ENCODE data around the gene EIF5. TPM values are rescaled to one million over a fixed set of nuclear protein-coding genes. Genes with fewer than 3 reads are reported as not detected.
A peak's percentile ranks its signal among the peaks of the same experiment; 100 is the strongest.

Gene EIF5
- total RNA-seq, 1 donor from 2014 or later: 483 TPM

DNA sequence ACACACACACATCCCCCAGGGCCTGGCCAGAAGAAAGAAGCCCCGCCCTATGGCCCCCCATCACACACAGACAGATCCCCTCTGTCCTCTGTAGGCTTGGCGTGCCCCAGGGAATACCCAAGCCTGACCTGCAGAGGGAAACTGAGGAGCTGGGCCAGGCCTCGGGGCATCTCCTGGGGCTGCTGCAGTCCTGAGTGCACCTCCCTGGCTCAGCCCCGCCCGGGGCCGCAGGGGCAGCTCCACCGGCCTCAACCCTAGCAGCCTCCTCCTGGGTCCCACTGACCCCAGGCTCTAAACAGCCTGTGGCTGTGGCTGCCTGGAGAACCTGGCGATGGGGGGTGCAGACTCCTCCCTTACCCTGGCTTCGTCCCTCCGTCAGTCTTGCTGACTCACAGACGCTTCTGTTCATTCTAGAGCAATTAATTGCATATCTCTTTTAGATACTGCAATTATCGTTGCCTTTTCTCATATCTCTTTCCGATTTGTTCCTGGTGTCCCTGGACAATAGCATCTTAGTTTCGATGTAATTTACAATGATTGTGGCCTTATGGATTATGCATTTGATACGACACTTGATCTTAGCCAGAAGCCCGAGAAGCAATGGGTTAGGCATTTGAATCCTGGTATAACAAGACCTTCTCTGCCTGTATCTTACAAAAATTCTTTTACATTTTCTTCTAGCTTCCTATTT, 45.8 kb upstream of the EIF5 start:
- Mint-ChIP-seq H3K36me3 (ENCODE audit: low read depth) (no peaks in the 10 kb centered on the region), H3K4me1 (no peaks in the 10 kb centered on the region), H3K27me3 (ENCODE audit: low read depth) (peaks cover 53% of the 10 kb centered on the region), H3K4me3 (no peak overlapping the region), H3K9me3 (peaks cover 2% of the 10 kb centered on the region), H3K27ac (ENCODE audit: unreplicated experiment) (no peak overlapping the region)
- DNase-seq (ENCODE audit: low read depth, low spot score): no peak
- TF ChIP-seq, protein P1, sequence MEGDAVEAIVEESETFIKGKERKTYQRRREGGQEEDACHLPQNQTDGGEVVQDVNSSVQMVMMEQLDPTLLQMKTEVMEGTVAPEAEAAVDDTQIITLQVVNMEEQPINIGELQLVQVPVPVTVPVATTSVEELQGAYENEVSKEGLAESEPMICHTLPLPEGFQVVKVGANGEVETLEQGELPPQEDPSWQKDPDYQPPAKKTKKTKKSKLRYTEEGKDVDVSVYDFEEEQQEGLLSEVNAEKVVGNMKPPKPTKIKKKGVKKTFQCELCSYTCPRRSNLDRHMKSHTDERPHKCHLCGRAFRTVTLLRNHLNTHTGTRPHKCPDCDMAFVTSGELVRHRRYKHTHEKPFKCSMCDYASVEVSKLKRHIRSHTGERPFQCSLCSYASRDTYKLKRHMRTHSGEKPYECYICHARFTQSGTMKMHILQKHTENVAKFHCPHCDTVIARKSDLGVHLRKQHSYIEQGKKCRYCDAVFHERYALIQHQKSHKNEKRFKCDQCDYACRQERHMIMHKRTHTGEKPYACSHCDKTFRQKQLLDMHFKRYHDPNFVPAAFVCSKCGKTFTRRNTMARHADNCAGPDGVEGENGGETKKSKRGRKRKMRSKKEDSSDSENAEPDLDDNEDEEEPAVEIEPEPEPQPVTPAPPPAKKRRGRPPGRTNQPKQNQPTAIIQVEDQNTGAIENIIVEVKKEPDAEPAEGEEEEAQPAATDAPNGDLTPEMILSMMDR (conservative IDR thresholded peaks at IDR 0.05): no peak

- no peak for DNase-seq (ENCODE audit: low read depth, low spot score)
- Mint-ChIP-seq H3K36me3 (ENCODE audit: low read depth) (no peaks in the 10 kb centered on the region), H3K27me3 (ENCODE audit: low read depth) (peaks cover 44% of the 10 kb centered on the region), H3K4me3 (no peak overlapping the region), H3K4me1 (no peaks in the 10 kb centered on the region), H3K27ac (ENCODE audit: unreplicated experiment) (no peak overlapping the region), H3K9me3 (peaks cover 2% of the 10 kb centered on the region)
- TF ChIP-seq, protein P1 (conservative IDR thresholded peaks at IDR 0.05): no peak
Observed at GRCh38 chr14:103290056-103290455, 44.0 kb upstream of the EIF5 start.

- H3K9me3 Mint-ChIP-seq: peaks cover 2% of the 10 kb centered on the region
- no peak for DNase-seq (ENCODE audit: low read depth, low spot score)
- TF ChIP-seq, protein P1 (conservative IDR thresholded peaks at IDR 0.05): no peak
- no peak overlapping the region for H3K27ac Mint-ChIP-seq (ENCODE audit: unreplicated experiment)
- no peaks in the 10 kb centered on the region for H3K4me1 Mint-ChIP-seq
- H3K4me3 Mint-ChIP-seq: no peak overlapping the region
- peaks cover 41% of the 10 kb centered on the region for H3K27me3 Mint-ChIP-seq (ENCODE audit: low read depth)
- no peaks in the 10 kb centered on the region for H3K36me3 Mint-ChIP-seq (ENCODE audit: low read depth)
Observed at GRCh38 chr14:103290494-103290893, 43.5 kb upstream of the EIF5 start.

DNA sequence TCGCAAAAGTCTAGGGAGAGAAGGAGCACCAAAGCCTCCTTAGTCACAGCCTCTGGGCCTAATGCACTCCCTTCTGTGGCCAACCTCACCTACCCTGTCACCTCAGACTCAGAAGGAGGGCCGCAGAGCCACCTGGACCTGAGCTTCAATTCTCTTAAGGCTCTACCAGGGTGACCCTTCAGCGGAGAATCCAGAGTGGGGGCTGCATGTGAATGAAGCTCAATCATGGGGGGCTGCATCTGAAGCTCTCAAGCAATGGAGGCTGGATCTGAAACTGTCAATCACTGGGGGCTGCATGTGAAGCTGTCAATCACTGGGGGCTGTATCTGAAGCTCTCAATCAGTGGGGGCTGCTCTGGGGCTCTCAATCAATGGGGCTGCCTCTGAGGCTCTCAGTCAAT, 43.1 kb upstream of the EIF5 start:
- peaks cover 2% of the 10 kb centered on the region for H3K9me3 Mint-ChIP-seq
- no peaks in the 10 kb centered on the region for H3K36me3 Mint-ChIP-seq (ENCODE audit: low read depth)
- H3K4me1 Mint-ChIP-seq: no peaks in the 10 kb centered on the region
- no peak overlapping the region for H3K27ac Mint-ChIP-seq (ENCODE audit: unreplicated experiment)
- no peak for DNase-seq (ENCODE audit: low read depth, low spot score)
- peaks cover 39% of the 10 kb centered on the region for H3K27me3 Mint-ChIP-seq (ENCODE audit: low read depth)
- TF ChIP-seq, protein P1 (conservative IDR thresholded peaks at IDR 0.05): no peak
- no peak overlapping the region for H3K4me3 Mint-ChIP-seq

DNA sequence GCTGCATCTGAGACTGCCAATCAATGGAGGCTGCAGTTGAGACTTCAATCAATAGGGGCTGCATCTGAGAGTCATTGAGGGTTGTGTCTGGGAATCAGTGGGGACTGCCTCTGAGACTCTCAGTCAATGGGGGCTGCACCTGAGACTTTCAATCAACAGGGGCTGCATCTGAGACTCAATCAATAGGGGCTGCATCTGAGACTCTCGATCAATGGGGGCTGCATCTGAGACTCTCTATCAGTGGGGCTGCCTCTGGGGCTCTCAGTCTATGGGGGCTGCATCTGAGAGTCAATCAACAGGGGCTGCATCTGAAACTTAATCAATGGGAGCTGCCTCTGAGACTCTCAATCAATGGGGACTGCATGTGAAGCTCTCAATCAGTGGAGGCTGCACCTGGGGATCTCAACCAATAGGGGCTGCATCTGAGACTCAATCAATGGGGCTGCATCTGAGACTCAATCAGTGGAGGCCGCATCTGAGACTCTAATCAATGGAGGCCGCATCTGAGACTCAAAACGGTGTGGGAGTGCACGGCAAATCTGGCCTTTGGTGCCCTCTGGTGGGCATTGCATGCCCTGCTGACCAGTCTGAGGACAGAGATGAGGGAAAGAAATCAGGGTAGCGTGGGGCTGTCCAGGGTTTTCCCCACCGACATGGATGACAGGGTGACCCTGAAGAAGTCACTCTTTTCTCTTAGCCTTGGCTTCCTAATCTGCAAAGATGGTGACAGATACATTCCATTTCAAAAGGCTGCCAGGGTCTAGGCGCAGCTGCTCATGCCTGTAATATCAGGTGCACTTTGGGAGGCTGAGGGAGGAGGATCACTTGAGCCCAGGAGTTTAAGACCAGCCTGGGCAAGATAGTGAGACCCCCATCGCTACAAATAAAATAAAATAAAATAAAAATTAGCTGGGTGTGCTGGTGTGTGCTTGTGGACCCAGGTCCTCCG, 41.3 kb upstream of the EIF5 start:
- Mint-ChIP-seq H3K27ac (ENCODE audit: unreplicated experiment) (no peak overlapping the region), H3K36me3 (ENCODE audit: low read depth) (no peaks in the 10 kb centered on the region), H3K9me3 (peaks cover 2% of the 10 kb centered on the region), H3K4me1 (no peaks in the 10 kb centered on the region), H3K4me3 (no peak overlapping the region), H3K27me3 (ENCODE audit: low read depth) (peaks cover 31% of the 10 kb centered on the region)
- peak; percentile 83 for DNase-seq (ENCODE audit: low read depth, low spot score)
- TF ChIP-seq, protein P1 (conservative IDR thresholded peaks at IDR 0.05): peak; percentile 93

Measured in neural crest cell (in vitro differentiated cells).